ENCODE results near the gene ACAA2.

Gene ACAA2
- 12.8 reads per million in 2 donors for total RNA-seq

GRCh38 chr18:49813319-49814146, at the start of gene ACAA2:
ACAA2 (minus strand) TSS chr18:49813533; CDS start chr18:49813484, 49 bp downstream.
- DNase-seq: peak; percentile 61 to 87 (median 73)

- no peak for DNase-seq
Measured at GRCh38 chr18:49862656-49863385, 49.5 kb upstream of the ACAA2 start.

- peak in 1 of 5 experiments; percentile 19 for DNase-seq
Measured at GRCh38 chr18:49861659-49862058, 48.3 kb upstream of the ACAA2 start.

GRCh38 chr18:49859725-49860124, 46.4 kb upstream of the ACAA2 start:
- DNase-seq: no peak

- DNase-seq: no peak
Measured at GRCh38 chr18:49859021-49859359, 45.7 kb upstream of the ACAA2 start.

GRCh38 chr18:49858309-49859020, 45.1 kb upstream of the ACAA2 start:
- DNase-seq: peak in 4 of 5 experiments; percentile 20 to 43 (median 34)

- DNase-seq: no peak
Measured at GRCh38 chr18:49857708-49858107, 44.4 kb upstream of the ACAA2 start.

- no peak for DNase-seq
Measured at GRCh38 chr18:49856496-49856895, 43.2 kb upstream of the ACAA2 start.

- no peak for DNase-seq
Measured at GRCh38 chr18:49855711-49856415, 42.5 kb upstream of the ACAA2 start.

- no peak for DNase-seq
Measured at GRCh38 chr18:49854681-49855080, 41.3 kb upstream of the ACAA2 start.

GRCh38 chr18:49853436-49853835, 40.1 kb upstream of the ACAA2 start:
- DNase-seq: no peak

- no peak for DNase-seq
Measured at GRCh38 chr18:49853011-49853410, 39.7 kb upstream of the ACAA2 start.

- no peak for DNase-seq
Measured at GRCh38 chr18:49851624-49852023, 38.3 kb upstream of the ACAA2 start.

- no peak for DNase-seq
Measured at GRCh38 chr18:49850636-49851035, 37.3 kb upstream of the ACAA2 start.

- DNase-seq: no peak
Measured at GRCh38 chr18:49849331-49850217, 36.2 kb upstream of the ACAA2 start.

- no peak for DNase-seq
Measured at GRCh38 chr18:49848115-49848514, 34.8 kb upstream of the ACAA2 start.

- DNase-seq: no peak
Measured at GRCh38 chr18:49847524-49847923, 34.2 kb upstream of the ACAA2 start.

GRCh38 chr18:49846718-49847470, 33.6 kb upstream of the ACAA2 start:
- DNase-seq: no peak

- DNase-seq: no peak
Measured at GRCh38 chr18:49846361-49846662, 33.0 kb upstream of the ACAA2 start.

GRCh38 chr18:49845629-49846360, 32.5 kb upstream of the ACAA2 start:
- DNase-seq: no peak

Data from T-helper 2 cell (primary cell).